Adrenal gland (tissue), 12 donors: ENCODE measurements around the gene DNAJC11. TPM values are rescaled to one million over a fixed set of nuclear protein-coding genes. Genes with fewer than 3 reads are reported as not detected.
"Not testable (repeated sequence)": the region's sequence is repeated elsewhere in the genome, so short reads cannot be mapped to it uniquely, and the experiment has no call there.

Experiments
- DNase-seq, 7 donors: peaks; one replicate each; pipeline ENCODE4 v3.0.0-alpha.2; 2019 to 2020
- H3K27ac ChIP-seq, 5 donors: fragments of 200-600 bp; sonication (generic) in 4 of 5; 1 replicate in 3 of 5; 2 replicates in 2 of 5; pipeline versions ENCODE4 v1.5.1 to v1.8.0; 2016 to 2020; ENCODE audit warnings: mild to moderate bottlenecking in 1 of 5
- H3K27me3 ChIP-seq: fragments of 200-600 bp; 2 replicates; pipeline ENCODE4 v1.8.0; 2021
- H3K36me3 ChIP-seq, 2 donors: fragments of 200-600 bp; replicated peaks in 1 of 2; 1 replicate in 1 of 2; 2 replicates in 1 of 2; pipeline versions ENCODE4 v1.5.1 to v1.8.0; 2018 to 2022
- H3K4me1 ChIP-seq, 2 donors: fragments of 200-600 bp; replicated peaks in 1 of 2; 1 replicate in 1 of 2; 2 replicates in 1 of 2; pipeline versions ENCODE4 v1.5.1 to v1.8.0; 2018 to 2021
- H3K4me3 ChIP-seq, 4 donors: fragments of 200-600 bp; sonication (generic) in 3 of 4; one replicate each; pipeline ENCODE4 v1.5.1; 2016 to 2018
- H3K9me3 ChIP-seq, 3 donors: fragments of 200-600 bp; sonication (generic) in 1 of 3; replicated peaks in 1 of 3; 1 replicate in 2 of 3; 2 replicates in 1 of 3; pipeline versions ENCODE4 v1.5.1 to v1.8.0; 2016 to 2021
- POLR2A ChIP-seq, 2 donors: fragments of 450-650 bp; IDR thresholded peaks; one replicate each; pipeline ENCODE4 v1.6.1; 2017; ENCODE audit warnings: antibody characterized with exemption in 2 of 2, mild to moderate bottlenecking in 2 of 2, moderate library complexity in 1 of 2
- WGBS, 4 donors: extraction: QIAGEN DNeasy Blood & Tissue Kit in 2 of 4; methylation state at CpG; one replicate each; pipeline versions ENCODE4 v1.1.5 to v1.1.7; 2013 to 2017; 5-methylcytosine and 5-hydroxymethylcytosine counted together
- intact Hi-C, 2 donors: fragments of 100-400 bp; cut with DNase I; formaldehyde crosslinking; loops; one replicate each; pipeline versions ENCODE4 v1.14.1 to v1.15.0; 2022 to 2023
- polyA plus RNA-seq, 3 donors: library from polyadenylated mRNA; stranded (reverse); fragments of 200-250 nt in 2 of 3; fragments of 350-450 nt in 1 of 3; fragmentation: Illumina TruSeq in 1 of 3; extraction: RNeasy Lipid Tissue Mini Kit (QIAGEN cat#74804) in 1 of 3; gene quantifications; one replicate each; pipeline ENCODE4 v1.2.3, GENCODE V29; 2013 to 2014
- total RNA-seq, 9 donors: library from RNA; depleted of rRNA in 4 of 9; stranded (reverse); fragments of >200 nt in 4 of 9; fragments of 120-200 nt in 1 of 9; fragmentation: NEBNext Ultra II Directional in 1 of 9; extraction: Animal tissue kit (Norgen Biotek cat#: 25700) in 1 of 9; gene quantifications; one replicate each; pipeline versions ENCODE4 v1.1.0 to v1.2.4, GENCODE V29; 2013 to 2023
- TF ChIP-seq, protein P1 (sequence below), 6 experiments: fragments of 450-650 bp in 4 of 6; fragments of 200-600 bp in 2 of 6; sonication (generic) in 1 of 6; IDR thresholded peaks; 1 replicate in 5 of 6; 2 replicates in 1 of 6; pipeline versions ENCODE4 v1.5.1 to v1.8.0; 2016 to 2021; ENCODE audit warnings: antibody characterized with exemption in 6 of 6, mild to moderate bottlenecking in 2 of 6, moderate library complexity in 1 of 6
- donor health status: healthy with polysubstance abuse.
- donor health status: Bipolar disorder and iron deficiency.
- donor health status: DM: yes; HTN: yes; CAD: no.
- donor health status: DM: no; HTN: no; CAD: no.
- donor health status: DM: no; HTN: no; CAD: no.
- donor health status: DM: yes; HTN: yes; CAD: no.

The DNAJC11 gene
- total and polyA plus RNA-seq, 12 donors = 29.2 to 125 (median 61.9) TPM

DNA sequence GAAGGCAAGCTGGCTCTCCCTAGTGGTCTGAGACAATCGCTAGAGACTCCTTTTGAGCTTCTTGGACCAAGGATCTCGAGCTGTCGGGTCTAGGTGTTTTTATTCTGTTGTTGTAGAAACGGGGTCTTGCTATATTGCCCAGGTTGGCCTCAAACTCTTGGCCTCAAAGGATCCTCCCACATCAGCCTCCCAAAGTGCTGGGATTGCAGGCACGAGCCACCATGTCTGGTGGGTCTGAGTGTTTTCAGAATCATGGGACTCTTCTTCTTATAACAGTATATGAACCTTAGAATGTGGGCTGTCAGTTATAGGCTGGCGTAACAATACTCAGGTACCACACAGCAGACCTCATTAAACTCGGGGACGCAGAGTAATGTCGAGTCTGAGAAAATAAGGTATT lies 33.1 kb downstream of the DNAJC11 start:
- intact Hi-C loops = no loop called here

DNA sequence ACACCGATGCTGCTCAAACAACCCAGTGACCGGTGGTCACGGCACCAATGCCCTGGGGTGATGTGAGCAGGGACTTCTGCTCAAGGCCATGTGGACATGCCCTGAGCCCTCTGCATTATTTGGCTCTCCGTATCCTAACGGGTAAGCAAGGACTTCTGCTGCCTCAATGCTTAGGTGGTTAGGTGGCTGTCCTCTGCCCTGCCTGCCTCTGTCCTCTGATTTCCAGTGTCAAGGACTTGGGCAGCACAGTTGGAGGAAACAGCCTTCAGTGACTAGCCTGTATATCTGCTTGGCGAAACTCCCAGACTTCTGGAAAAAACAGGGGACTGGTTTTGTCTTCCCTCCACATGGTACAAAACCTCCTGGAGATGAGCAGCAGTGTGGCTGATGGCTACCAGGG lies 34.5 kb downstream of the DNAJC11 start:
- peak in 1 of 2 donors; percentile 11 for TF ChIP-seq POLR2A (IDR thresholded peaks at IDR 0.05)
- TF ChIP-seq, protein P1, sequence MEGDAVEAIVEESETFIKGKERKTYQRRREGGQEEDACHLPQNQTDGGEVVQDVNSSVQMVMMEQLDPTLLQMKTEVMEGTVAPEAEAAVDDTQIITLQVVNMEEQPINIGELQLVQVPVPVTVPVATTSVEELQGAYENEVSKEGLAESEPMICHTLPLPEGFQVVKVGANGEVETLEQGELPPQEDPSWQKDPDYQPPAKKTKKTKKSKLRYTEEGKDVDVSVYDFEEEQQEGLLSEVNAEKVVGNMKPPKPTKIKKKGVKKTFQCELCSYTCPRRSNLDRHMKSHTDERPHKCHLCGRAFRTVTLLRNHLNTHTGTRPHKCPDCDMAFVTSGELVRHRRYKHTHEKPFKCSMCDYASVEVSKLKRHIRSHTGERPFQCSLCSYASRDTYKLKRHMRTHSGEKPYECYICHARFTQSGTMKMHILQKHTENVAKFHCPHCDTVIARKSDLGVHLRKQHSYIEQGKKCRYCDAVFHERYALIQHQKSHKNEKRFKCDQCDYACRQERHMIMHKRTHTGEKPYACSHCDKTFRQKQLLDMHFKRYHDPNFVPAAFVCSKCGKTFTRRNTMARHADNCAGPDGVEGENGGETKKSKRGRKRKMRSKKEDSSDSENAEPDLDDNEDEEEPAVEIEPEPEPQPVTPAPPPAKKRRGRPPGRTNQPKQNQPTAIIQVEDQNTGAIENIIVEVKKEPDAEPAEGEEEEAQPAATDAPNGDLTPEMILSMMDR (IDR thresholded peaks at IDR 0.05) = no peak
- intact Hi-C loops = no loop called here
- Histone ChIP-seq H3K4me1 (peaks cover 9 to 21% of the 10 kb centered on the region in 2 donors), H3K36me3 (peaks cover 0 to 17% of the 10 kb centered on the region in 2 donors), H3K9me3 (no peaks in the 10 kb centered on the region), H3K27ac (peak overlapping the region in 4 of 5 donors; percentile 37 to 87 (median 64)), H3K4me3 (no peak overlapping the region), H3K27me3 (no peaks in the 10 kb centered on the region)
- 33 to 61% (median 45%) methylated on average over 3 to 6 of the region's 6 CpGs for WGBS, 4 donors
- DNase-seq = peak; percentile 60 to 86 (median 83)

More for the DNA sequence above, 33.1 kb downstream of the DNAJC11 start:
- DNase-seq = no peak
- H3K36me3 ChIP-seq = peaks cover 0 to 16% of the 10 kb centered on the region in 2 donors
- H3K4me3 ChIP-seq = no peak overlapping the region
- no peak overlapping the region for H3K27ac ChIP-seq
- no peak for TF ChIP-seq POLR2A (IDR thresholded peaks at IDR 0.05)
- TF ChIP-seq, protein P1 (IDR thresholded peaks at IDR 0.05) = no peak
- WGBS, 4 donors = 91 to 97% (median 96%) methylated on average over 9 of the region's 9 CpGs
- H3K4me1 ChIP-seq = peaks cover 9 to 25% of the 10 kb centered on the region in 2 donors
- no peaks in the 10 kb centered on the region for H3K27me3 ChIP-seq
- no peaks in the 10 kb centered on the region for H3K9me3 ChIP-seq

DNA sequence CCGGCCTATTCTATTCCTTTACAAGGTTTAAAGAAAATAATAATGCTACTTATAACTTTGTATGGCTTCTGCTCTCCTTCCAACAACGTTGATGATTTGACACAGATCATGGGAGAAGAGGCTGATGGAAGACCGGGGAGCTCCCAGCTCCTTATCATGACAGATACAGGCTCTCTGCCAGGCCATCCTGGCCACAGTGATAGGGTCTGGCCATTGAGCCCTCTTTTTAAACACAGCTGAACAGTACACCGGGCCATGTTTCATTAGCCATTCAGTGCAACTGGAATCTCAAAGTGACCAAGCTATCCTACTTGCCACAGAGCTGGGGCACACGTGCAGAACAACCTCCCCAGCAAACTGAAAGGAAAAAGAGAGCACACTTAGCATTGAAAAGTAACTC lies 34.9 kb downstream of the DNAJC11 start:
- Histone ChIP-seq H3K9me3 (no peaks in the 10 kb centered on the region), H3K4me1 (peaks cover 9 to 19% of the 10 kb centered on the region in 2 donors), H3K27me3 (no peaks in the 10 kb centered on the region), H3K4me3 (no peak overlapping the region), H3K36me3 (peaks cover 0 to 17% of the 10 kb centered on the region in 2 donors), H3K27ac (peak overlapping the region in 4 of 5 donors; percentile 37 to 87 (median 64))
- 55 to 70% (median 61%) methylated on average over 5 of the region's 5 CpGs for WGBS, 4 donors
- peak in 5 of 7 donors; percentile 20 to 53 (median 42) for DNase-seq
- intact Hi-C loops = no loop called here
- no peak for TF ChIP-seq POLR2A (IDR thresholded peaks at IDR 0.05)
- TF ChIP-seq, protein P1 (IDR thresholded peaks at IDR 0.05) = no peak

DNA sequence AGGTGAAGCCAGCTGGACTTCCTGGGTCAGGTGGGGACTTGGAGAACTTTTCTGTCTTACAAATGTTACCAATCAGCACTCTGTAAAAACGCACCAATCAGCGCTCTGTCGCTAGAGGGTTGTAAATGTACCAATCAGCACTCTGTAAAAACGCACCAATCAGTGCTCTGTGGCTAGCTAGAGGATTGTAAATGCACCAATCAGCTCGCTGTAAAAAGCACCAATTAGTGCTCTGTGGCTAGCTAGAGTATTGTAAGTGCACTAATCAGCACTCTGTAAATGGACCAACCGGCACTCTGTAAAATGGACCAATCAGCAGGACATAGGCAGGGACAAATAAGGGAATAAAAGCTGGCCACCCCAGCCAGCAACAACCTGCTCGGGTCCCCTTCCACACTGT lies 39.1 kb downstream of the DNAJC11 start:
- H3K4me3 ChIP-seq, intact Hi-C loops, H3K27me3 ChIP-seq, H3K9me3 ChIP-seq, H3K27ac ChIP-seq: not testable (repeated sequence)
- Histone ChIP-seq H3K36me3 (peaks cover 0 to 17% of the 10 kb centered on the region in 2 donors), H3K4me1 (peaks cover 8 to 14% of the 10 kb centered on the region in 2 donors)
- 91 to 100% (median 97%) methylated on average over 7 of the region's 7 CpGs for WGBS, 4 donors
- DNase-seq = peak in 1 of 7 donors; percentile 35

DNA sequence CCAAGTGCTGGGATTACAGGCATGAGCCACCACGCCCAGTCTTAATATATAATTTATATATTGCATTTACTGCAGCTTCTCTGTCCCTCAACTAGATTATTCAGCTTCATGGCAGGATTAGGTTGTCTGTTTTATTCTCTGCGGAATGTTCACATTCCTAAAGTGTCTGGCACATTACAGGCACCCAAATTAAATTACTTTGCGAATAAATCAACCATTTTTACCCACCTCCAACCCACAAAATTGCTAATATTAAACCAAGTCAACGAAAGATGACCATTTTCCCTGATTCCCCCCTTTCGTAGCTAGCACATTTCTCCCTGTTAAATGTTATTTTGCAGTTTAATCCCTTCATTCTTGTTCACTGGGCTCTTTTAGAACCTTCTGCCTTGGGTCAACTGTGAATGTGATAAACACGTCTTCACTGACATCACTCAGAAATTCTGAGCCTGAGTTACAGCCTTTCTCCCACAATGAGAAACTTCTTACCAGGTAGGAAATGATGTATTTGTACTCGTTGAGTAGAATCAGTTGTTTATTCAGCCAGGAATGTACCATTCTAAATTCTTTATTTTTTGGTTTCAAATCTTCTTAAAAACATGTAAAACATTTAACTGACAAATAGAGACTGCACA lies 41.1 kb downstream of the DNAJC11 start:
- TF ChIP-seq, protein P1 (IDR thresholded peaks at IDR 0.05) = no peak
- no peak for TF ChIP-seq POLR2A (IDR thresholded peaks at IDR 0.05)

More for the DNA sequence above, 41.1 kb downstream of the DNAJC11 start:
- WGBS, 4 donors = 87 to 91% (median 88%) methylated on average over 7 of the region's 7 CpGs
- Histone ChIP-seq H3K27me3 (no peaks in the 10 kb centered on the region), H3K4me3 (no peak overlapping the region), H3K9me3 (no peaks in the 10 kb centered on the region), H3K4me1 (no peaks in the 10 kb centered on the region), H3K36me3 (peaks cover 0 to 3% of the 10 kb centered on the region in 2 donors), H3K27ac (no peak overlapping the region)
- no peak for DNase-seq
- intact Hi-C loops = no loop called here
